ENCODE data around the gene RNF183. TPM values are rescaled to one million over a fixed set of nuclear protein-coding genes. Genes with fewer than 3 reads are reported as not detected.
A peak's percentile ranks its signal among the peaks of the same experiment; 100 is the strongest.

Gene RNF183
- total and polyA plus RNA-seq, 9 of the 15 experiments (the other 6 are each of a cell fraction or from before 2014, with no cell fraction given) = 0.04 to 2.0 (median 0.16) TPM; not detected in 5

- TF ChIP-seq HCFC1 (IDR thresholded peaks at IDR 0.05; ENCODE audit: low read depth, low read length) = peak; percentile 85
- no peak for TF ChIP-seq EZH2 (IDR thresholded peaks at IDR 0.05; ENCODE audit: borderline replicate concordance, low read depth, low read length)
- no peak for TF ChIP-seq CC2D1A (IDR thresholded peaks at IDR 0.05)
- no peak for TF ChIP-seq ZNF512 (tag; IDR thresholded peaks at IDR 0.05)
- no peak for TF ChIP-seq TSC22D4 (tag; IDR thresholded peaks at IDR 0.05)
- no peak for TF ChIP-seq HNRNPK (IDR thresholded peaks at IDR 0.05; ENCODE audit: low read depth, low read length, poor library complexity, severe bottlenecking)
- TF ChIP-seq SMAD4 (CRISPR knock-in tag; conservative IDR thresholded peaks at IDR 0.05) = peak; percentile 19; the same call in 1 of the 2 replicates
- TF ChIP-seq ZNF146 (CRISPR knock-in tag; IDR thresholded peaks at IDR 0.05; ENCODE audit: unreplicated experiment) = no peak
- TF ChIP-seq RERE (CRISPR knock-in tag; IDR thresholded peaks at IDR 0.05; ENCODE audit: borderline replicate concordance) = no peak
- TF ChIP-seq BDP1 (IDR thresholded peaks at IDR 0.05; ENCODE audit: insufficient read depth, insufficient read length) = no peak
- TF ChIP-seq ZNF217 (CRISPR knock-in tag; IDR thresholded peaks at IDR 0.05) = no peak
- TF ChIP-seq, protein P1, sequence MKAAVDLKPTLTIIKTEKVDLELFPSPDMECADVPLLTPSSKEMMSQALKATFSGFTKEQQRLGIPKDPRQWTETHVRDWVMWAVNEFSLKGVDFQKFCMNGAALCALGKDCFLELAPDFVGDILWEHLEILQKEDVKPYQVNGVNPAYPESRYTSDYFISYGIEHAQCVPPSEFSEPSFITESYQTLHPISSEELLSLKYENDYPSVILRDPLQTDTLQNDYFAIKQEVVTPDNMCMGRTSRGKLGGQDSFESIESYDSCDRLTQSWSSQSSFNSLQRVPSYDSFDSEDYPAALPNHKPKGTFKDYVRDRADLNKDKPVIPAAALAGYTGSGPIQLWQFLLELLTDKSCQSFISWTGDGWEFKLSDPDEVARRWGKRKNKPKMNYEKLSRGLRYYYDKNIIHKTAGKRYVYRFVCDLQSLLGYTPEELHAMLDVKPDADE (conservative IDR thresholded peaks at IDR 0.05; ENCODE audit: control insufficient read depth, low read depth, low read length) = peak; percentile 74; the same call in 1 of the 2 replicates
- no peak for TF ChIP-seq FOXA1 (IDR thresholded peaks at IDR 0.05; ENCODE audit: borderline replicate concordance)
- TF ChIP-seq CTBP1 (IDR thresholded peaks at IDR 0.05; ENCODE audit: borderline replicate concordance) = peak; percentile 86
- TF ChIP-seq KLF13 (tag; IDR thresholded peaks at IDR 0.05; ENCODE audit: borderline replicate concordance, low read depth) = peak; percentile 73; the same call in 1 of the 2 replicates
- TF ChIP-seq NR2F6 (CRISPR knock-in tag; IDR thresholded peaks at IDR 0.05) = no peak
- TF ChIP-seq TBL1XR1 (IDR thresholded peaks at IDR 0.05; ENCODE audit: low read length in 2 of 2) = peak; percentile 68 to 83; a peak in 3 of 4 replicates
- TF ChIP-seq, protein P2, sequence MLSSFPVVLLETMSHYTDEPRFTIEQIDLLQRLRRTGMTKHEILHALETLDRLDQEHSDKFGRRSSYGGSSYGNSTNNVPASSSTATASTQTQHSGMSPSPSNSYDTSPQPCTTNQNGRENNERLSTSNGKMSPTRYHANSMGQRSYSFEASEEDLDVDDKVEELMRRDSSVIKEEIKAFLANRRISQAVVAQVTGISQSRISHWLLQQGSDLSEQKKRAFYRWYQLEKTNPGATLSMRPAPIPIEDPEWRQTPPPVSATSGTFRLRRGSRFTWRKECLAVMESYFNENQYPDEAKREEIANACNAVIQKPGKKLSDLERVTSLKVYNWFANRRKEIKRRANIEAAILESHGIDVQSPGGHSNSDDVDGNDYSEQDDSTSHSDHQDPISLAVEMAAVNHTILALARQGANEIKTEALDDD (IDR thresholded peaks at IDR 0.05) = no peak
- peak; percentile 88 for TF ChIP-seq TAF1 (IDR thresholded peaks at IDR 0.05; ENCODE audit: control insufficient read depth, extremely low read depth, insufficient read depth, low read length, severe bottlenecking)
Measured at GRCh38 chr9:113340011-113340699, 37.0 kb upstream of the RNF183 start, which contains the start of gene WDR31 (continued).
